Ecto neural progenitor cell (in vitro differentiated cells): ENCODE measurements around the gene CORO2B.
"Not testable (repeated sequence)": the region's sequence is repeated elsewhere in the genome, so short reads cannot be mapped to it uniquely, and the experiment has no call there.

Source experiments
- DNase-seq: peaks from one replicate; pipeline ENCODE4 v3.0.0-alpha.2; 2018; ENCODE audit warnings: low spot score

CORO2B gene

DNA sequence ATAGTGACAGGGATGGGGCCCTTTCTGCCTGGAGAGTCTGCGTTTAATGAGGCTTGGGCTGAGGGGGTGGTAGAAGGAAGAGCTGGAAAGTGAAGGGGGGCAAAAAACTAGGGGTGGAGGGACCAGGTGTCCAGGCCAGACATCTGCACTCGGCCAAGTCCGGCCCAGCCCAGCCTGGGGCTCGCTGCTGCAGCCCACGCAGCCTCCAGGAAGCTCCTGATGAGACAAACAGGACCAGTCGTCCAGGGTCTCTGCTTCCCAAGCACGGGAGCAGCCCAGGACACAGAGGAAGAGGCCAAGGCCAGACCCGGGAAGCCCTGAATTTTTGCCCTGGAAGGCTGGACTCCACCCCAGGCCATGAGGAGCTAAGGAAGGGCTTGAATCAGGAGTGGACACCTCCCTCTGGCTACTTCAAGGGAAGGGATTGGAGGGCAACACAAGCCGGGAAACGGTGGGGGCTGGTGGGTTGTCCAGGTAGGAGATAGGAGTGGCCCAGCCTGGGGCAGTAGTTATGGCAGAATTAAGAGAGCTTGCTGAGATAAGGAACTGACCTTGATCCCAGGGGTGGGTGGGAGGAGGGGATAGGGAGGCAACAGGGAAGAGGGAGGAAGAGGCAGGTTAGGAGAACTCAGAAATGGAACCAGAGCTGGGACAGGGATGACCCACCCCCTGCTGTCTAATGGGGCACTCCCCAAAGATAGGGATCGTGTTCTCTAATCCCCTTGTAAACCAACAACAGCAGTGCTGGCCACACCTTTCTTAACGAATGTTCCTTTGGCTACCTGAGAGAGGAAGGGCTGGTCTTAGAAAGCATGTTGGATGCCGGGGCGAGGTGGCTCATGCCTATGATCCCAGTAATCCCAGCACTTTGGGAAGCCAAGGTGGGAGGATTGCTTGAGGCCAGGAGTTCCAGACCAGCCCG is 152.4 kb downstream of the CORO2B start:
- no peak for DNase-seq

DNA sequence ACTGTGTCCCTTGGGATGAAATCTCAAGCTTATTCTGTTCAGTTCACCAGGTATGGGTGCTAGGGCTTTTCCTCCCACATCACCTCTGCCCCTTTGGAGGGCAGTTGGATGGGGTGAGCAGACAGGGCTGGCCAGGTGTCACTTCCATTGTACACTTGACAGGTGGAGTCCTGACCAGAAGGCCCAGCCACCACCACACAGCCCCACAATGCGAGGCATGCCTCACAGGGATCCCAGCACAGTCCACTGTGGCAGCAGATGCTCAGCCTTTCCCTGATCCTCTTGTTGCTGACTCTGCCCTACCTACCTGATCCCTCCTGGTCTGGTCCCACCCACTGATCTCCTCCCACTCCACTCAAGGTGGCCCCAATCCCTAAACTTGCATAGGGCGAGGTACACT is 153.7 kb downstream of the CORO2B start:
- DNase-seq, result no peak

DNA sequence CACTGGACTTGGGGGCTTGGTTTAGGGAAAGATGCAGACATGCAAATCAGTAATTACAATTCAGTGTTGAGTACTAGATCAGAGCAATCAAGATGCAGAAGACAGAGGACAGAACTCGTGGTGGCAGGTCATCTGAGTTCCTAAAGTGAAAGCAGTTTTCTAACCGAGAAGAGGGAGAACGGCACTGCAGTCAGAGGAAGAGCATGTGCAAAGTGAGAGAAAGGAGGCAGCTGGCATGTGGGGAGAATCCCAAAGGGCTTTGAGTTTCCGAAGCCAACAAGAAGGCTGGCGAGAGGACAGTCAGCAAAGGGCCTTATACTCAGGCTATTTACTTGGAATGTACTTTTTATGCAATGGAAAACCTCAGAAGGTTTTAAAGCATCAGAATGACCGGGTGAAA is 154.9 kb downstream of the CORO2B start:
- DNase-seq, result no peak

DNA sequence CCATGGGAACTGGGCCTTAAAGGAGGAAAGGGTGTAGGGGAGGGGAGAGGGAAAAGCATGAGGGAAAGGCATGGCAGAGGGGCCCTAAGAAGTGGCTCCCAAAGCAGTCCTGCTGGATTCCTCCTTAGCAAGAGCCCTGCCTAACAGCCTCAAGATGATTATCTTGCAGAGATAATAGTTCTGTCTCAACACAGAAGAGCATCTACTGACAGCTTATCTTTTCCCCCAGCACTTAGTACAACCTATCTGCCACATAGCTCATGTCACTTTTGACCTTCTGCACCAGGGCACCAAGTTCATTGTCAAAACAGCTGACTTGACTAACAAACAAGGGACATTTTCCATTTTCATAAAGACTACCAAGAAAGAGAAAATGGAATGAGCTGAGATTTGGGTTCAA is 155.6 kb downstream of the CORO2B start:
- DNase-seq, result no peak

GRCh38 chr15:68734881-68735280 is 156.1 kb downstream of the CORO2B start:
- DNase-seq, result no peak

- no peak for DNase-seq
These were observed 156.8 kb downstream of the CORO2B start for GRCh38 chr15:68735610-68736009.

GRCh38 chr15:68739390-68740080 is 160.7 kb downstream of the CORO2B start:
- no peak for DNase-seq

GRCh38 chr15:68743256-68743655 is 164.5 kb downstream of the CORO2B start:
- no peak for DNase-seq

- no peak for DNase-seq
These were observed 170.6 kb downstream of the CORO2B start for GRCh38 chr15:68749365-68749764.

DNA sequence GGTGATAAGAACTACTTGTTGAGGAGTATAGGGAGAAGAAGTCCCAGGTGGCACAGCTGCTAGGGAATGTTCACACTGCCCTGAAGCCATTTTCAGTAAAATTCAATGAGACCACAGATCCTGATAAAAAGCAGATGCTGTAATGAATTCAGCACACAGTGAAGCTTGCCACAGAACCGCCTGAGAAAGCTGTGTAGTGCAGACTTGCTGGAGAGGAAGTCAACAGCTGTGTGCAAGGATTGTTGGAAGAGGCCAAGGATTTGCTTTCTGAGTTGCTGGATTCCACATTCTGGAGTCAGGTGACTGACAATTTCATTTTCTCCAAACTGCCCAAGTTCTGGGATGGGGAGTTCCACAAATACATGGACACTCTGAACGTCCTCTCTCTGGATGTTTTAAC is 171.0 kb downstream of the CORO2B start:
- DNase-seq, result no peak

DNA sequence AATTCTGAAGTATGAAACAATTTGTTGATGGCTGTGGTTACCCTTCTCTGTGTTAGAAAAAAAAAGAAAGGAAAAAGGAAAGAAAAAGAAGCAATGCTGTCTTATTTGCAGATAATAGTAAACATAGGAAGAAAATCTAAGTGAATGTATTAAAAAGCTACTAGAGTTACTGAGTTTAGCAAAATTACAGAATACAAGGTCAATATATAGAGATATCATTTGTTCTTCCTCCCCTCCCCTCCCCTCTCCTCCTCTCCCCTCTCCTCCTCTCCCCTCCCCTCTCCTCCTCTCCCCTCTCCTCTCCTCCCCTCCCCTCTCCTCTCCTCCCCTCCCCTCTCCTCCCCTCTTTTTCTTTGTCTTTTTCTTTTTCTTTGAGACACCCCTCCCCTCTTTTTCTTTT is 172.8 kb downstream of the CORO2B start:
- no peak for DNase-seq

DNA sequence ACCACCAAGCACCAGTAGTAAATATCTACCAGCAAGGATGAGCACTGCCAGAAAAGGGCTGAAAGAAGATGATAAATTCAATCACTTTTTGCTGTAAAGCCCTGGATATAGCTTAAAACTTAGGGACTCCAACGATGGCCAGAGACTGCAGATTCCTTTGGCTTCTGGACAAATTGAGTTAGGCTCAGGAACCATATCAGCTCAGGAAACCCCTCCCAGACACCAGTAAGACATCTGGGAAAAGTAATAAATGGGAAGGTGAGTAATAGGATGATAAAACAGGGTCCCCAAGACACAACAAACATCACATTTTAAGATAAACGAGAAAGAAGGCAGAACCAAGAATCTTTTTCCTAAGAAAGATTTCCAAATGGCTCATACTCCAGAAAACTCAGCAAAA is 176.9 kb downstream of the CORO2B start:
- DNase-seq, result no peak

DNA sequence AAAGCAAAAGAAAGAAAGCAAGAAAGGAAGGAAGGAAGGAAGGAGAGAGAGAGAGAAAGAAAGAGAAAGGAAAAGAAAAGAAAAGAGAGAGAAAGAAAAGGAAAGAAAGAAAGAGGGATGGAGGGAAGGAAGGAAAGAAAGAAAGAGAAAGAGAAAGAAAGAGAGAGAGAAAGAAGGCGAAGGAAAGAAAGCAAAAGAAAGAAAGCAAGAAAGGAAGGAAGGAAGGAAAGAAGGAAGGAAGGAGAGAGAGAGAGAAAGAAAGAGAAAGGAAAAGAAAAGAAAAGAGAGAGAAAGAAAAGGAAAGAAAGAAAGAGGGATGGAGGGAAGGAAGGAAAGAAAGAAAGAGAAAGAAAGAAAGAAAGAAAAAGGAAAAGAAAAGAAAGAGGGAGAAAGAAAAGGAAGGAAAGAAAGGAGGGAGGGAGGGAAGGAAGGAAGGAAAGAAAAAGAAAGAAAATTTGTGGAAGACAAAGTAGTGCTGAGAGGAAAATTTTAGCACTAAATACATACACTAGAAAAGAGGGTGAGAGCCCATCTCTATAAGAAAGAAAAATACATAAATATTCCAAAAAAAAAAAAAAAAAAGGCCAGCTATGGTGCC is 181.3 kb downstream of the CORO2B start:
- DNase-seq, result not testable (repeated sequence)

- no peak for DNase-seq
These were observed 184.3 kb downstream of the CORO2B start for GRCh38 chr15:68763063-68763462.

DNA sequence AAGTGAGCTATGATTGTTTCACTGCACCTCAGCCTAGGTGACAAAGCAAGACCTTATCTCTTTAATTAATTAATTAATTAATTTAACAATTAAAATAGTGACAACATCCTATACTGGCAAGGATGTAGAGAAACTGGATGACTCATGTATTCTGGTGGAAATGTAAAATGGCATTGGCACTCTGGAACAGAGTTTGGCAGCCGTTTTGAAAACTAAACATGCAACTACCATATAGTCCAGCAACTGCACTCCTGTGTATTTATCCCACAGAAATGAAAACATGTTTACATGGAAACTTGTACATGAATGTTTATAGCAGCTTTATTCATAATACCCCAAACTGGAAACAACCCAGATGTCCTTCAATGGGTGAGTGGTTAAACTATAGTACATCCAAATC is 185.3 kb downstream of the CORO2B start:
- DNase-seq, result no peak

DNA sequence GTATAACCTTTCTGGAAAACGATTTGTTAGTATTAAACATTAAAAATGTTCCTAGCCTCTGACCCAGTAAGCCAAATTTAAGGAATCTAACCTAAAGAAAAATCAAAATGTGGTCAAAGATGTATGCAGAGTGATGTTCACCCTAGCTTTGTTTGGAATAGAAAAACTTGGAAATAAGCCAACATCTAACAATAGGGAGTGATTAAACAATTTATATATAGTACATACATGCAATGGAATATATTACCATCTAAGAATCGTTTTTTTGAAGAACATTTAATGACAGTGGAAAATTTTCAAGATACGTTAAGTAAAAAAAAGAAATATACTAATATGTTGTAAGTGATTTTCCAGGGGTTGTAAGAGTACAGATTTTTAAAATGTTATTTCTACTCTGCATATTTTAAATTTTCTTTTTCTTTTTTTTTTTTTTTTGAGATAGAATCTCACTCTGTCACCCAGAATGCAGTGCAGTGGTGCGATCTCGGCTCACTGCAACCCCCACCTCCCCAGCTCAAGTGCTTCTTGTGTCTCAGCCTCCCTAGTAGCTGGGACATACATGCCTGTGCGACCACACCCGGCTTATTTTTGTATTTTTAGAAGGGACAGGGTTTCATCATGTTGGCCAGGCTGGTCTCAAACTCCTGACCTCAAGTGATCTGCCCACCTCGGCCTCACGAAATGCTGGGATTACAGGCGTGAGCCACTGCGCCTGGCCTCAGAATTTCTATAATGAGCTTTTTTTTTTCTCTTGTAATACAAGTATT is 187.0 kb downstream of the CORO2B start:
- no peak for DNase-seq

- no peak for DNase-seq
These were observed 189.0 kb downstream of the CORO2B start for GRCh38 chr15:68767833-68768232.

DNA sequence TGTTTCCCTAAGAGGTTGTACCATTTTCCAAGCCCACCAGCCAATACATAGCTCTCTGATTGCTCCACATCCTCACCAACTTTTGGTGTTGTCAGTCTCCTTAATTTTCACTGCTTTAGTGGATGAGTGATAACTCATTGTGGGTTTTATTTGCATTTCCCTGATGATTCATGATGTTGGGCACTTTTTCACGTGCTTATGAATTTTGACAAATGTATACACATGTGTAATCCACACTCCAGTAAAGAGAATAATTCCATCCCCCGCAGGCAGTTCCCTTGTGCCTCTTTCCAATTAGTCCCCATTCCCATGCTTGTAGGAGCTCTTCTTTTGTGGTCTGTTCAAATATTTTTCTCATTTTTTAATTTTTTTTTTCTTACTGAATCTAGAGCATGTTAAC is 189.5 kb downstream of the CORO2B start:
- no peak for DNase-seq

DNA sequence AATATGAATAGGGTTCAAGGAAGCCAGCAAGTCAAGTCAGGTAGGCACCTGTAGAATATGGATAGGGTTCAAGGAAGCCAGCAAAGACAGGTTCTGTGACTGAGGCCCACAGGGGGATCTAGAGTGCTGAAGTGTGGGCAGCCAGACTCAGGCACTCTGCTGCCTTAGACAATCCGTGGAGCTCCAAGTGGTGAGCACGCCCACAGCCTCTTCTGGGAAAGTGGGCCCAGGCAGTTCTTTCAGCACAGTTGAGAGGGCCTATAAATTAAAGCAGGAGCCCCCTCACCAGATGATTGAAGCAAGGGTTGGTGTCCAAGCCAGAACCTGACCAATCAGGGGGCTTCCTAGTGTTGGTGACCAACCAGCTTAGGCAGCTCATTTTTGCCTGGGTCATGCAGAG is 190.9 kb downstream of the CORO2B start:
- no peak for DNase-seq

DNA sequence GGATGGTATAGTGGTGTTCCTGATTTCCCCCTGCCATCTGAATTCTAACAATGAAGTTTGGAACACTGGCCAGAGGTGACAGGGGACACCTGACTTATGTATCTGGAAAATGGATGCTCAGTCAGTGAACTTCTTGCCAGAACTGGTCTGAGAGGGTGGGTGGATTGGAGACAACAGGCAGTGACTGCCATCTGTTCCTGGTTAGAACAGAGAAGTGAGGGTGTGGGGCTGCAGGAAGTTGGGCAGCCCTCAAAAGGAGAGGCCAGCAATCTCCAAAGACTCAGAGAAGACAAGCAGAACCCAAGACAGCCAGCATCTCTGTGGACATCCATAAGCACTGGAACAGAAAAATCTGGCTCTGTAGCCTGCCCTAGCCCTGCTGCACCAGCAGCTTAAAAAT is 191.4 kb downstream of the CORO2B start:
- no peak for DNase-seq

- DNase-seq, result no peak
These were observed 194.2 kb downstream of the CORO2B start for GRCh38 chr15:68773036-68773435.

DNA sequence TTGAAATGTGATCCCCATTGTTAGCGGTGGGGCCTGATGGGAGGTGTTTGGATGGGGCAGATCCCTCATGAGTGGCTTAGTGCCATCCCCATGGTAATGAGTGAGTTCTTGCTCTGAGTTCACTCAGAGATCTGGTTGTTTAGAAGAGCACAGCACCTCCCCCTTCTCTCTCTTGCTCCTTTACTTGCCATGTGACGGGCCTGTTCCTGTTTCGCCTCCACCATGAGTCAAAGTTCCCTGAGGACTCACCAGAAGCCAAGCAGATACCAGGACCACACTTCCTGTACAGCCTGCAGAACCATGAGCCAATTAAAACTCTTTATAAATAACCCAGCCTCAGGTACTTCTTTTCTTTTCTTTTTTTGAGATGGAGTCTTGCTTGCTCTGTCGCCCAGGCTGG is 195.3 kb downstream of the CORO2B start:
- DNase-seq, result no peak
